ENCODE results near the gene RNF40. TPM values are rescaled to one million over a fixed set of nuclear protein-coding genes. Genes with fewer than 3 reads are reported as not detected.

RNF40 gene
- total RNA-seq, 2 experiments from 2014 or later, result 63.2 to 68.1 TPM

DNA sequence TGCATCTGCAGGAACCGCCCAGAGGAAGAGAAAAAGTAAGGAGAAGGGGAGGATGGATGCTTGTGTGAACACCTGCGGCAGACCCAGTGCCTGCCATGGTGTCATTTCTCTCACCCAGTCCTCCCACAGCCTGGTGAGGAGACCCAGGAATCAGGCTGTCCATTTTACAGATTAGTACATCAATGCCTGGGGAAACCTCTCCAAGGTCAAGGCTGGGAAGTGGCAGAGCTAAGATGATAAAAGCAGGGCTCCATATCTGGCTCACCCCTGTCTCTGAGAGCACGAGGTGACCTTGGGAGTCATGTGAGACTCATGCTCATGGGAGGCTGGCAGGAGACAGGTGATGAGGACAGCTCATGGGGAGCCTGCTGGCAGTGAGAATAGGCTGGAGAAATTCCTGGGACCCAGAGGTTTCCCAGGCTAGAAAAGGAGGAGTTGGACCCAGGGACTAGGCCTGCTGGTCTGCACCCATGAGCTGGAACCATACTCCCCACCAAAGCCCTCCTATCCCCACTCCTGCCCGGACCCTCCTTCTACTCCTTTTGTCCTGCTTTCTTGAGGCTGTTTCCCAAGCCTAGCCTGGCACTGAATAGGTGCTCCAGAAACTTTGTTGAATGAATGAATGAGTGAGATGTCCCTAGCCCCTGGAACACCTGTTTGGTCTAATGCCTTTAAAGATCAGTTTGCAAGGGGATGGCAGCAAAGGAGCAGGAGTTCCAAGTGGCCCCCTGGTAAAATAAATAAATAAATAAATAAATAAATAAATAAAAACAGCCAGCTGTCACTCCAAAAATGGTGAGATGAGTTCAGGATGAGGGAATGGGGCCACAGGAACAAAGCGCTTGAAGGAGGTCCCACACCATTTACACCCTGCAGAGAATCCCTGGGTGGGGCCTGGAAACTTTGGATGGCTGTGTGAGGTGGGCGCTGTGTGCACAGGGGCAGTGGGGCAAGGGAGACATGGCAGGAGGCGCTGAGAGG lies 23.3 kb downstream of the RNF40 start:
- no peaks in the 10 kb centered on the region for H3K9me3 Mint-ChIP-seq

DNA sequence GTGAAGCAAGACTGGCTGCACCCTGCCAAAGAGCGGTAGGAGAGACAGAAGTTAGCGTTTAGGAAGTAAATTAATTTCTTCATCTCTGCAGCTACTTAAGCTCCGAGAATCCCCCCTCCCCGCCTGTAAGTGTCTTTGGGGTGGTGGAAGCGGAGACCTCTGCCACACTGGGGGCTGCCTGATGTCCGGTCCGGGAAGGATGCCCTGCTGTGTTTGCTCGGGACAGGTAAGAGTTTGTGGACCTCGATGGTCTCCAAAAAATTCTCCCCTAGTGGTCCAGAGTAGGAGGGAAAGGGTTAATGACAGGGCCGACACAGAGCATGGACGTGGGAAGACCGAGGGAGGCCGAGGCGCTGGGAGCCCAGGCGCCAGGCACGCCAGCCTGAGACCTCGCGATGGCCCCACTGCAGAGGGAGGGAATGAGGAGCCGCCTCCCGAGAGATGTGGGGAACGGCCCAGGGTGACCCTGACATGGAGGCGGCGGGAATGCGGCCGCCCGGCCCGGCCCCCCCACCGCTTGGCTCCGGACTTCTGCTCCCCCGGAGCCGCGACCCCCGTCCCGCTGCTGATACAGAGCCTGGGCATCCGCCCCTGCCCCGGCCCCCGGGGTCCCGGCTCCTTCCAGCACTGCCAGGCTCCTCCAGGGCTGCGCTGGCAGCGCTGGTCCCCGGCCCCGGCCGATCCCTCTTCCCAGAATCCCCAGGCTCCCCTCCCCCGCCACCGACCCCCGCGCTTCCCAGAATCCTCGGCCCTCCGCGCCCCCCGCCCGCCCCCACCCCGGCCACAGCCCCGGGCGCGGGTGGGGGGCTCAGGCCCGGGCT lies 24.2 kb downstream of the RNF40 start:
- CTCF ChIA-PET, result interaction anchor here (1.0 kb wide), 1 partner anchor 27 kb away, joined by 4 read pairs; no protein-coding TSS in a partner anchor
- Mint-ChIP-seq H3K4me3 (peak overlapping the region; percentile 83), H3K27ac (no peak overlapping the region), H3K9me3 (no peaks in the 10 kb centered on the region), H3K36me3 (ENCODE audit: low read depth) (peaks cover 4% of the 10 kb centered on the region), H3K27me3 (no peaks in the 10 kb centered on the region), H3K4me1 (ENCODE audit: low read depth) (peaks cover 11% of the 10 kb centered on the region)
- DNase-seq (peak; percentile 24), ATAC-seq (peak; percentile 47)
- TF ChIP-seq, protein P1, sequence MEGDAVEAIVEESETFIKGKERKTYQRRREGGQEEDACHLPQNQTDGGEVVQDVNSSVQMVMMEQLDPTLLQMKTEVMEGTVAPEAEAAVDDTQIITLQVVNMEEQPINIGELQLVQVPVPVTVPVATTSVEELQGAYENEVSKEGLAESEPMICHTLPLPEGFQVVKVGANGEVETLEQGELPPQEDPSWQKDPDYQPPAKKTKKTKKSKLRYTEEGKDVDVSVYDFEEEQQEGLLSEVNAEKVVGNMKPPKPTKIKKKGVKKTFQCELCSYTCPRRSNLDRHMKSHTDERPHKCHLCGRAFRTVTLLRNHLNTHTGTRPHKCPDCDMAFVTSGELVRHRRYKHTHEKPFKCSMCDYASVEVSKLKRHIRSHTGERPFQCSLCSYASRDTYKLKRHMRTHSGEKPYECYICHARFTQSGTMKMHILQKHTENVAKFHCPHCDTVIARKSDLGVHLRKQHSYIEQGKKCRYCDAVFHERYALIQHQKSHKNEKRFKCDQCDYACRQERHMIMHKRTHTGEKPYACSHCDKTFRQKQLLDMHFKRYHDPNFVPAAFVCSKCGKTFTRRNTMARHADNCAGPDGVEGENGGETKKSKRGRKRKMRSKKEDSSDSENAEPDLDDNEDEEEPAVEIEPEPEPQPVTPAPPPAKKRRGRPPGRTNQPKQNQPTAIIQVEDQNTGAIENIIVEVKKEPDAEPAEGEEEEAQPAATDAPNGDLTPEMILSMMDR (IDR thresholded peaks at IDR 0.05), result no peak
- POLR2A ChIA-PET, result interaction anchor here (0.6 to 1.5 kb wide), 3 partner anchors 9 to 70 kb away, joined by 3 to 5 read pairs (median 3); no protein-coding TSS in a partner anchor
- intact Hi-C loops (cut with micrococcal nuclease), result no loop called here

More for the DNA sequence above, 23.3 kb downstream of the RNF40 start:
- peaks cover 4% of the 10 kb centered on the region for H3K36me3 Mint-ChIP-seq (ENCODE audit: low read depth)
- intact Hi-C loops (cut with micrococcal nuclease), result no loop called here
- H3K27me3 Mint-ChIP-seq, result no peaks in the 10 kb centered on the region
- peak overlapping the region; percentile 83 for H3K4me3 Mint-ChIP-seq
- H3K27ac Mint-ChIP-seq, result no peak overlapping the region
- H3K4me1 Mint-ChIP-seq (ENCODE audit: low read depth), result peaks cover 11% of the 10 kb centered on the region
- CTCF ChIA-PET, result interaction anchor here (1.0 kb wide), 2 partner anchors 28 to 137 kb away, joined by 3 read pairs; no protein-coding TSS in a partner anchor
- TF ChIP-seq, protein P1 (IDR thresholded peaks at IDR 0.05), result no peak
- ATAC-seq, result no peak
- POLR2A ChIA-PET, result interaction anchor here (1.0 to 3.0 kb wide), 5 partner anchors 8 to 112 kb away, joined by 3 to 9 read pairs (median 3); no protein-coding TSS in a partner anchor
- no peak for DNase-seq

DNA sequence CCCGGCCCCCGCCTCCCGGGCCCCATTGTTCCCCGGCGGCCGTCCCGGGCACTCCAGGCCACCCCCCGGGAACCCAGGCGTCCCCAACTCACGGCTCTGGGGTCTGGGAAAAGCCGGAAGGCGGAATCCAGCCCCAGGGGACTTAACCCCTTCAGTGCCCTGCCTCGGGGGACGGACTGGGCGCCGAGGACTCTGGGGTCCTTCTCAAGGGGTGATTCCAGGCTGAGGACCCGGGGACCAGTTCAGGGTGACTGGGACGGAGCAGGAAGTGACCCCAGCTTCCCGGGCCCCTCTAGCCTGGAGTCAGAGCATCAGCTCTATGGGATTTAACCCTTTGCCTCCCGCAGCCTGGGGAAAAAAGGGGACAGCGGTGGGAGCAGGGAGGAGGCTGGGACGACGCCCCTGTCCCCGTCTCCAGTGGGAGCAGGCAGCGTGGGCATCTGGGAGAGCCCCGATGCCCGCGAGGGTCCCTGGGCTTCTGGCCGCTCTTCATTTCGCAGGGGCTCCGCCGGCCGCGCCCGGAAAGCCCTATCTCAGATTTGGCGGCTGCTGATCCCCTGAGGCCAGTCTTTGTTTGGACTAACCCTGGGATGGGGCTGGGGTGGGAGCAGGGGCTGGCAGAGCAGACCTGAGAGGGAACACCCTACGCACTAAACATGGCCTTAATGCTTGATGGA lies 25.0 kb downstream of the RNF40 start, which contains the start of gene ZNF629:
TSS of gene ZNF629 (minus strand) at position 270 of the 677 bp plus-strand sequence. CDS start 2,723 bp downstream, outside the sequence.
- ATAC-seq, result peak; percentile 60
- H3K36me3 Mint-ChIP-seq (ENCODE audit: low read depth), result peaks cover 4% of the 10 kb centered on the region
- ChIA-PET POLR2A (interaction anchor here (0.6 to 1.8 kb wide), 5 partner anchors 10 to 71 kb away, joined by 3 to 5 read pairs (median 3); no protein-coding TSS in a partner anchor), CTCF (interaction anchor here (1.0 kb wide), 1 partner anchor 27 kb away, joined by 4 read pairs; no protein-coding TSS in a partner anchor)
- H3K4me3 Mint-ChIP-seq, result peak within 1 kb of the TSS; percentile 83
- peak within 1 kb of the TSS; percentile 46 for H3K27ac Mint-ChIP-seq
- no peaks in the 10 kb centered on the region for H3K27me3 Mint-ChIP-seq
- peaks cover 11% of the 10 kb centered on the region for H3K4me1 Mint-ChIP-seq (ENCODE audit: low read depth)
- TF ChIP-seq, protein P1 (IDR thresholded peaks at IDR 0.05), result no peak
- intact Hi-C loops (cut with micrococcal nuclease), result no loop called here
- H3K9me3 Mint-ChIP-seq, result no peaks in the 10 kb centered on the region
- DNase-seq, result peak; percentile 30

DNA sequence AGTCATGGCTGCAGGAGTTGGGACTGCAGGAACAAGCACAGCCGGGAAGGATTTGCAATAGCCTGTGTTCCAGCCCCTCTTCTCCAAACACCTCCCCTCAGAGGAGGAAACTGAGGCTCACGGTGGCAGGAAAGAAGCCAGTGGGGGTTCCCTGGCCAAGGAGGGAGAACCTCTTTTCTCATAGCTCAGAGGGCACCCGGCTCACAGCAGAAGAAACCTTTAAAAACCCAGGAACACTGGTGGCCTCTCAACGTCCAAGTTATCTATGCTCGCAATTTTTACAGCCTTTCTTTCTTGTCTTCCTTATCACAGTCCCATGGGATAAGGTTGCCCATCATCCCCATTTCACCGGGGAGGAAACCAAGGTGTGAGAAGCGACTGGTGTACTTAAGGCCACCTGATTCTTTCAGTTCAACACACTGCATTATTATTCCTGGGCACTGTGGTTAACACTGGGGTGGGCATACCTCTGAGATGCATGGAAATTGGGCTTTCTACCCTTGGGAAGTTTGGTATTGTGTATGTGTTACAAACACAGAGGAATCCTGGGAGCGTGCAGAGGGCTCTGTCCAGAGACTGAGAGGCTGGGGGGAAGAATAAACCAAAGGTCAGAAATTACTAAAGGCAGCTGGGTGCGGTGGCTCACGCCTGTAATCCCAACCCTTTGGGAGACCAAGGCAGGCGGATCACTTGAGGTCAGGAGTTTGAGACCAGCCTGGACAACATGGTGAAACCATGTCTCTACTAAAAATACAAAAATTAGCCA lies 25.7 kb downstream of the RNF40 start:
- ATAC-seq (no peak), DNase-seq (no peak)
- intact Hi-C loops (cut with micrococcal nuclease), result no loop called here
- H3K4me3 Mint-ChIP-seq, result peak overlapping the region; percentile 83
- TF ChIP-seq, protein P1 (IDR thresholded peaks at IDR 0.05), result no peak
- H3K36me3 Mint-ChIP-seq (ENCODE audit: low read depth), result peaks cover 4% of the 10 kb centered on the region
- H3K27ac Mint-ChIP-seq, result peak overlapping the region; percentile 46
- ChIA-PET CTCF (interaction anchor here (1.0 kb wide), 1 partner anchor 26 kb away, joined by 4 read pairs; no protein-coding TSS in a partner anchor), POLR2A (interaction anchor here (0.9 to 1.8 kb wide), 5 partner anchors 11 to 26 kb away, joined by 3 to 5 read pairs (median 3); no protein-coding TSS in a partner anchor)
- peaks cover 11% of the 10 kb centered on the region for H3K4me1 Mint-ChIP-seq (ENCODE audit: low read depth)
- H3K9me3 Mint-ChIP-seq, result no peaks in the 10 kb centered on the region
- H3K27me3 Mint-ChIP-seq, result no peaks in the 10 kb centered on the region
